ENCODE data around the gene EIF3A.

DNA sequence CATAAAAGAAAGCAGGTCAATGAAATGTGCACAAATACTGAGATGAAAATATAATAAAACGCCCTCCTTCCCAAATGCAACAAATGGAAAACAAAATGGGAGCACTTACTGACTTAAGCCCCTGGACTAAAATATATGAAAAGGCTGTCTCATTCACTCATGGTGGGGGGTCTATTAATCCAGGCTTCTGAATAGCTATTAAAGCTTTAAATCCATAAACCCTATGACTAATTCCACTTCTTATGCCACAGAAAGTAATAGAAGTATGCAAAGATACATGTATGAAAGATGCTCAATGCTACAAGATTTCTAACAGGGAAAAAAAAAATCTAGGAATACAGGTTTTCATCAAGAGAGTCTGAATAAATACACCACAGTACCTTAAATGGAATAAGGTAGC is 20.5 kb downstream of the EIF3A start:
- no peak for TF ChIP-seq EZH2 (IDR thresholded peaks at IDR 0.05; ENCODE audit: borderline replicate concordance, low read length)
- TF ChIP-seq, protein P1, sequence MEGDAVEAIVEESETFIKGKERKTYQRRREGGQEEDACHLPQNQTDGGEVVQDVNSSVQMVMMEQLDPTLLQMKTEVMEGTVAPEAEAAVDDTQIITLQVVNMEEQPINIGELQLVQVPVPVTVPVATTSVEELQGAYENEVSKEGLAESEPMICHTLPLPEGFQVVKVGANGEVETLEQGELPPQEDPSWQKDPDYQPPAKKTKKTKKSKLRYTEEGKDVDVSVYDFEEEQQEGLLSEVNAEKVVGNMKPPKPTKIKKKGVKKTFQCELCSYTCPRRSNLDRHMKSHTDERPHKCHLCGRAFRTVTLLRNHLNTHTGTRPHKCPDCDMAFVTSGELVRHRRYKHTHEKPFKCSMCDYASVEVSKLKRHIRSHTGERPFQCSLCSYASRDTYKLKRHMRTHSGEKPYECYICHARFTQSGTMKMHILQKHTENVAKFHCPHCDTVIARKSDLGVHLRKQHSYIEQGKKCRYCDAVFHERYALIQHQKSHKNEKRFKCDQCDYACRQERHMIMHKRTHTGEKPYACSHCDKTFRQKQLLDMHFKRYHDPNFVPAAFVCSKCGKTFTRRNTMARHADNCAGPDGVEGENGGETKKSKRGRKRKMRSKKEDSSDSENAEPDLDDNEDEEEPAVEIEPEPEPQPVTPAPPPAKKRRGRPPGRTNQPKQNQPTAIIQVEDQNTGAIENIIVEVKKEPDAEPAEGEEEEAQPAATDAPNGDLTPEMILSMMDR (IDR thresholded peaks at IDR 0.05; ENCODE audit: low read length), result no peak
